ENCODE results near the gene PLEKHA6.

DNA sequence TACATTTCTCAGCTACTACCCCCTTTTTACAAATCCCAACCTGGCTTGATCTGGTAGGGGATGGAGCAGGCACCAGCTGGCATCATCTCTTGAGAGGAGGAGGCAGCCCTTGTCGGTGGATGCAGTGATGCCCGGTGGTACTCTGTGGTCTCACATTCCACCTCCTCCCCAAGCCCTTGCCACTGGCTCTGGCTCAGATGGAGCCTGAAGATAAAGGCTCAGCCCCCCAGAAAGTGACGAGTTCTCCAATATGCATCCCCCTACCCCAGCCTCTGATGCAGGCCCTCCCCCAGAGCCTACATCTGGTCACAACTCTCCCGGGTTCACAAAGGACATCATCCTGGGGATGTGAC is 142.1 kb downstream of the PLEKHA6 start:
- TF ChIP-seq POLR2AphosphoS5 (IDR thresholded peaks at IDR 0.05; ENCODE audit: low read depth, low read length) (no peak), TAF1 (IDR thresholded peaks at IDR 0.05; ENCODE audit: low read depth, low read length) (no peak), POLR2A (IDR thresholded peaks at IDR 0.05; ENCODE audit: low read depth, low read length) (no peak), POU2F2 (IDR thresholded peaks at IDR 0.05; ENCODE audit: low read depth, low read length) (no peak)

Data from GM12891 (cell line).